Erythroblast (primary cell): ENCODE data around the gene KIF21B.

Experiments
- GATA1 ChIP-seq: IDR thresholded peaks from 2 replicates; pipeline ENCODE4 v1.6.1; 2011; ENCODE audit warnings: low read depth, mild to moderate bottlenecking, control low read depth, low read length, moderate library complexity
- POLR2A ChIP-seq: IDR thresholded peaks from 2 replicates; pipeline ENCODE4 v1.6.1; 2011; ENCODE audit warnings: mild to moderate bottlenecking, low read length

- TF ChIP-seq POLR2A = no peak
- TF ChIP-seq GATA1 = no peak
These were observed 12.8 kb upstream of the KIF21B start for GRCh38 chr1:201036188-201036842.
